Fibroblast of lung (primary cell): ENCODE results near the gene UTP20. TPM values are rescaled to one million over a fixed set of nuclear protein-coding genes. Genes with fewer than 3 reads are reported as not detected.

Source experiments
- DNase-seq, 2 donors: peaks; one replicate each; pipeline versions ENCODE4 v3.0.0 to v3.0.0-alpha.2; 2010; ENCODE audit warnings: low read depth in 2 of 2
- H2AFZ ChIP-seq: 2 replicates; pipeline ENCODE4 v1.5.1; 2012; ENCODE audit warnings: low read length, control low read depth, inconsistent platforms
- H3K27ac ChIP-seq: 2 replicates; pipeline ENCODE4 v1.5.1; 2011; ENCODE audit warnings: low read length, control low read depth; ENCODE audit not compliant: insufficient read depth
- H3K27me3 ChIP-seq: 2 replicates; pipeline ENCODE4 v1.5.1; 2011; ENCODE audit warnings: mild to moderate bottlenecking, low read length; ENCODE audit not compliant: control insufficient read depth, insufficient read depth
- H3K36me3 ChIP-seq: 2 replicates; pipeline ENCODE4 v1.5.1; 2011; ENCODE audit warnings: low read length; ENCODE audit not compliant: control insufficient read depth, insufficient read depth
- H3K4me1 ChIP-seq: 2 replicates; pipeline ENCODE4 v1.5.1; 2011; ENCODE audit warnings: low read length; ENCODE audit not compliant: control insufficient read depth, insufficient read depth; ENCODE audit errors: extremely low read depth
- H3K4me2 ChIP-seq: 2 replicates; pipeline ENCODE4 v1.5.1; 2011; ENCODE audit warnings: low read length, control low read depth; ENCODE audit not compliant: insufficient read depth; ENCODE audit errors: extremely low read depth
- H3K4me3 ChIP-seq, 4 experiments: fragments of 200-600 bp in 1 of 4; sonication (generic) in 1 of 4; replicated peaks in 1 of 4; 2 replicates each; pipeline ENCODE4 v1.5.1; 2011 to 2016; ENCODE audit warnings: low read length in 4 of 4, low read depth in 3 of 4, mild to moderate bottlenecking in 3 of 4, control low read depth in 2 of 4, inconsistent platforms in 1 of 4, mixed read lengths in 1 of 4; ENCODE audit not compliant: insufficient read depth in 1 of 4; ENCODE audit errors: control extremely low read depth in 1 of 4
- H3K79me2 ChIP-seq: 2 replicates; pipeline ENCODE4 v1.5.1; 2012; ENCODE audit warnings: mild to moderate bottlenecking, low read length, inconsistent platforms; ENCODE audit not compliant: control insufficient read depth, insufficient read depth
- H3K9ac ChIP-seq: 2 replicates; pipeline ENCODE4 v1.5.1; 2011; ENCODE audit warnings: mild to moderate bottlenecking, low read length, control low read depth; ENCODE audit not compliant: insufficient read depth
- H3K9me3 ChIP-seq: 2 replicates; pipeline ENCODE4 v1.5.1; 2012; ENCODE audit warnings: low read depth, low read length; ENCODE audit not compliant: control insufficient read depth, insufficient read depth
- H4K20me1 ChIP-seq: 2 replicates; pipeline ENCODE4 v1.5.1; 2011; ENCODE audit warnings: low read length; ENCODE audit not compliant: control insufficient read depth, insufficient read depth; ENCODE audit errors: extremely low read depth
- CTCF ChIP-seq, 2 donors: IDR thresholded peaks in 1 of 2; conservative IDR thresholded peaks in 1 of 2; 1 replicate in 1 of 2; 2 replicates in 1 of 2; pipeline ENCODE4 v1.5.1; 2011 to 2012; ENCODE audit warnings: low read length in 2 of 2, control low read depth in 1 of 2, inconsistent platforms in 1 of 2, low read depth in 1 of 2, mild to moderate bottlenecking in 1 of 2
- EZH2 ChIP-seq: IDR thresholded peaks from 2 replicates; pipeline ENCODE4 v1.5.1; 2012; ENCODE audit warnings: low read length, control low read depth, mild to moderate bottlenecking; ENCODE audit errors: missing control alignments
- polyA plus RNA-seq, 2 donors: library from polyadenylated mRNA; depleted of rRNA in 1 of 2; stranded (reverse) in 1 of 2; unstranded in 1 of 2; fragments of >200 nt; gene quantifications; 2 replicates each; pipeline ENCODE4 v1.2.1, GENCODE V29; 2011 to 2012; ENCODE audit warnings: missing spikeins in 1 of 2
- total RNA-seq: library from RNA; depleted of rRNA; stranded (reverse); fragments of >200 nt; gene quantifications from 2 replicates; pipeline ENCODE4 v1.2.1, GENCODE V29; 2014

Gene UTP20
- total and polyA plus RNA-seq, 2 donors (not counting 1 experiment from before 2014, with no cell fraction given) = 13.3 to 13.7 TPM

- Histone ChIP-seq H3K9ac (no peak overlapping the region), H4K20me1 (no peaks in the 10 kb centered on the region), H3K9me3 (no peaks in the 10 kb centered on the region), H3K4me2 (no peak overlapping the region), H2AFZ (no peak overlapping the region), H3K27me3 (no peaks in the 10 kb centered on the region), H3K27ac (no peak overlapping the region), H3K79me2 (no peaks in the 10 kb centered on the region), H3K4me1 (no peaks in the 10 kb centered on the region), H3K4me3 (no peak overlapping the region), H3K36me3 (peaks cover 4% of the 10 kb centered on the region)
- TF ChIP-seq EZH2 (no peak), CTCF (conservative IDR thresholded peaks at IDR 0.05 in 1 of 2, IDR thresholded peaks at IDR 0.05 in 1 of 2; ENCODE audit: low read depth in 1 of 2, low read length in 2 of 2) (no peak)
- peak in 1 of 2 donors; percentile 40 for DNase-seq
Measured at GRCh38 chr12:101343893-101344292, 64.0 kb downstream of the UTP20 start.

GRCh38 chr12:101351682-101352081, 71.8 kb downstream of the UTP20 start:
- no peak for DNase-seq
- H4K20me1 ChIP-seq = no peaks in the 10 kb centered on the region

GRCh38 chr12:101356794-101357193, 76.9 kb downstream of the UTP20 start:
- Histone ChIP-seq H3K36me3 (peaks cover under 1% of the 10 kb centered on the region), H3K4me3 (no peak overlapping the region), H3K9ac (no peak overlapping the region), H3K27ac (no peak overlapping the region), H2AFZ (no peak overlapping the region), H3K9me3 (no peaks in the 10 kb centered on the region), H3K4me2 (no peak overlapping the region), H3K4me1 (no peaks in the 10 kb centered on the region), H3K79me2 (no peaks in the 10 kb centered on the region), H3K27me3 (no peaks in the 10 kb centered on the region), H4K20me1 (no peaks in the 10 kb centered on the region)
- DNase-seq = no peak
- no peak for TF ChIP-seq EZH2
- no peak for TF ChIP-seq CTCF (conservative IDR thresholded peaks at IDR 0.05 in 1 of 2, IDR thresholded peaks at IDR 0.05 in 1 of 2; ENCODE audit: low read depth in 1 of 2, low read length in 2 of 2)

More at GRCh38 chr12:101351682-101352081, 71.8 kb downstream of the UTP20 start:
- Histone ChIP-seq H3K4me3 (no peak overlapping the region), H3K9me3 (no peaks in the 10 kb centered on the region), H3K27me3 (no peaks in the 10 kb centered on the region), H2AFZ (no peak overlapping the region), H3K9ac (no peak overlapping the region), H3K27ac (no peak overlapping the region), H3K36me3 (peaks cover 4% of the 10 kb centered on the region), H3K4me2 (no peak overlapping the region), H3K79me2 (no peaks in the 10 kb centered on the region), H3K4me1 (no peaks in the 10 kb centered on the region)
- no peak for TF ChIP-seq CTCF (conservative IDR thresholded peaks at IDR 0.05 in 1 of 2, IDR thresholded peaks at IDR 0.05 in 1 of 2; ENCODE audit: low read depth in 1 of 2, low read length in 2 of 2)
- no peak for TF ChIP-seq EZH2
